Osteoblast (primary cell): Measurements from ENCODE around the gene NT5E. TPM values are rescaled to one million over a fixed set of nuclear protein-coding genes. Genes with fewer than 3 reads are reported as not detected.

Experiments
- DNase-seq: peaks from one replicate; pipeline ENCODE4 v3.0.0; 2011; ENCODE audit warnings: low spot score, mixed read lengths; ENCODE audit not compliant: insufficient read length; ENCODE audit errors: missing footprints
- H2AFZ ChIP-seq: 2 replicates; pipeline ENCODE4 v1.6.0; 2011; ENCODE audit warnings: mild to moderate bottlenecking, low read length
- H3K27ac ChIP-seq: 2 replicates; pipeline ENCODE4 v1.5.1; 2011; ENCODE audit warnings: mild to moderate bottlenecking, low read depth, low read length, moderate library complexity
- H3K27me3 ChIP-seq: 2 replicates; pipeline ENCODE4 v1.6.0; 2012; ENCODE audit warnings: mild to moderate bottlenecking, control low read depth, inconsistent platforms, low read length, moderate library complexity; ENCODE audit not compliant: insufficient read depth
- H3K36me3 ChIP-seq: 2 replicates; pipeline ENCODE4 v1.5.1; 2011; ENCODE audit warnings: mild to moderate bottlenecking, low read length, control low read depth, moderate library complexity; ENCODE audit not compliant: insufficient read depth
- H3K4me1 ChIP-seq: 2 replicates; pipeline ENCODE4 v1.5.1; 2011; ENCODE audit warnings: mild to moderate bottlenecking, low read length, control low read depth, moderate library complexity; ENCODE audit not compliant: insufficient read depth
- H3K4me2 ChIP-seq: 2 replicates; pipeline ENCODE4 v1.6.0; 2011; ENCODE audit warnings: mild to moderate bottlenecking, low read length; ENCODE audit not compliant: insufficient read depth
- H3K4me3 ChIP-seq: fragments of 200-600 bp; sonication (generic); 3 replicates; pipeline ENCODE4 v1.5.1; 2012; ENCODE audit warnings: mild to moderate bottlenecking, low read length, inconsistent platforms; ENCODE audit not compliant: insufficient read depth
- H3K79me2 ChIP-seq: 2 replicates; pipeline ENCODE4 v1.6.0; 2012; ENCODE audit warnings: mild to moderate bottlenecking, low read length, control low read depth, inconsistent platforms; ENCODE audit not compliant: insufficient read depth
- H3K9me3 ChIP-seq: 2 replicates; pipeline ENCODE4 v1.5.1; 2011; ENCODE audit warnings: low read depth, low read length, control low read depth
- H4K20me1 ChIP-seq: 2 replicates; pipeline ENCODE4 v1.6.0; 2012; ENCODE audit warnings: mild to moderate bottlenecking, low read length, control low read depth; ENCODE audit not compliant: insufficient read depth
- total RNA-seq: library from RNA; depleted of rRNA; stranded (reverse); fragments of >200 nt; gene quantifications from 2 replicates; pipeline ENCODE4 v1.2.3, GENCODE V29; 2012
- TF ChIP-seq, protein P1 (sequence below): IDR thresholded peaks from 2 replicates; pipeline ENCODE4 v1.5.1; 2011; ENCODE audit warnings: mild to moderate bottlenecking, low read depth, low read length, moderate library complexity; ENCODE audit errors: extremely low read depth

The NT5E gene
- total RNA-seq, 1 donor, result 219 TPM

DNA sequence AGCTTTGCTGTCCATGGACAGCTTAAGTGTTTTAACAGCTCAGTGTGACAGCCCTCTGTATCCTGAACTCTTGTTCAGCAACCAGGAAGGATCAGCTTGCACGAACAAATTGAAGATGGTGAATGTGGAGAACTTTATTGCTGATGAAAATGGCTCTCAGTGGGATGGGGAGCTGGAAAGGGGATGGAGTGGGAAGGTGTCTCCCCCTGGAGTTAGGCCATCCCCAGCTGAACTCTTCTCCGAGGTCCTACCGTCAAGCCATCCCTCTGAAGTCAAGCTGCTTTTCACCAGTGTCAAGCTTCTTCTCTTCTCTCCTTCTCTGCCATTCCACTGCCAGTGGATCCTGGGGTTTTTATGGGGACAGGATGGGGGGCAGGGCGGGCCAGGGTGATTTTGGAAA lies 26.6 kb downstream of the NT5E start:
- H3K27ac ChIP-seq, result no peak overlapping the region
- peaks cover 23% of the 10 kb centered on the region for H3K4me1 ChIP-seq
- no peaks in the 10 kb centered on the region for H4K20me1 ChIP-seq
- TF ChIP-seq, protein P1, sequence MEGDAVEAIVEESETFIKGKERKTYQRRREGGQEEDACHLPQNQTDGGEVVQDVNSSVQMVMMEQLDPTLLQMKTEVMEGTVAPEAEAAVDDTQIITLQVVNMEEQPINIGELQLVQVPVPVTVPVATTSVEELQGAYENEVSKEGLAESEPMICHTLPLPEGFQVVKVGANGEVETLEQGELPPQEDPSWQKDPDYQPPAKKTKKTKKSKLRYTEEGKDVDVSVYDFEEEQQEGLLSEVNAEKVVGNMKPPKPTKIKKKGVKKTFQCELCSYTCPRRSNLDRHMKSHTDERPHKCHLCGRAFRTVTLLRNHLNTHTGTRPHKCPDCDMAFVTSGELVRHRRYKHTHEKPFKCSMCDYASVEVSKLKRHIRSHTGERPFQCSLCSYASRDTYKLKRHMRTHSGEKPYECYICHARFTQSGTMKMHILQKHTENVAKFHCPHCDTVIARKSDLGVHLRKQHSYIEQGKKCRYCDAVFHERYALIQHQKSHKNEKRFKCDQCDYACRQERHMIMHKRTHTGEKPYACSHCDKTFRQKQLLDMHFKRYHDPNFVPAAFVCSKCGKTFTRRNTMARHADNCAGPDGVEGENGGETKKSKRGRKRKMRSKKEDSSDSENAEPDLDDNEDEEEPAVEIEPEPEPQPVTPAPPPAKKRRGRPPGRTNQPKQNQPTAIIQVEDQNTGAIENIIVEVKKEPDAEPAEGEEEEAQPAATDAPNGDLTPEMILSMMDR, result no peak
- H3K27me3 ChIP-seq, result no peaks in the 10 kb centered on the region
- no peak overlapping the region for H2AFZ ChIP-seq
- H3K79me2 ChIP-seq, result peaks cover 71% of the 10 kb centered on the region
- H3K4me2 ChIP-seq, result no peak overlapping the region
- H3K36me3 ChIP-seq, result peaks cover 76% of the 10 kb centered on the region
- H3K4me3 ChIP-seq, result no peak overlapping the region
- H3K9me3 ChIP-seq, result no peaks in the 10 kb centered on the region
- no peak for DNase-seq

DNA sequence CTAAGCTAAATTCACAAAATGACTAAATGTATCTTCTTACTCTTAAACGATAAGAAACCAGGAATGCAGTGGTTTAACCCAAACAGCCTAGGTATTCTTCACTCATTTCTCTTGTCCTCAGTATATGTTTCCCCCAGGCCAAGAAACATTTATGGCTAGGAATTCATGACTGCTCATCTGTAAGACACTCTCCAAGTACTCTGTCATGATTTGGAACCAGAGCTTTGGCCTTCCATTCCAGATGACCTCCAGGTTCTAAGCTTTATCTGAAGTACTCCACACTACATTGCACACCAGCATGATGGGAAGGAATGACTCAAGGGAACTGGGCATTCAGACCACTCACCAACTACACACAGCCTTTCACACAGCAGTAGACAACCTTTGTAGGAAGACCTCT lies 29.3 kb downstream of the NT5E start:
- Histone ChIP-seq H3K4me3 (no peak overlapping the region), H2AFZ (no peak overlapping the region), H3K4me2 (no peak overlapping the region), H4K20me1 (no peaks in the 10 kb centered on the region), H3K9me3 (no peaks in the 10 kb centered on the region), H3K27ac (peak overlapping the region; percentile 24), H3K79me2 (peaks cover 61% of the 10 kb centered on the region), H3K36me3 (peaks cover 69% of the 10 kb centered on the region), H3K27me3 (no peaks in the 10 kb centered on the region), H3K4me1 (peaks cover 19% of the 10 kb centered on the region)
- no peak for DNase-seq
- TF ChIP-seq, protein P1, result no peak

DNA sequence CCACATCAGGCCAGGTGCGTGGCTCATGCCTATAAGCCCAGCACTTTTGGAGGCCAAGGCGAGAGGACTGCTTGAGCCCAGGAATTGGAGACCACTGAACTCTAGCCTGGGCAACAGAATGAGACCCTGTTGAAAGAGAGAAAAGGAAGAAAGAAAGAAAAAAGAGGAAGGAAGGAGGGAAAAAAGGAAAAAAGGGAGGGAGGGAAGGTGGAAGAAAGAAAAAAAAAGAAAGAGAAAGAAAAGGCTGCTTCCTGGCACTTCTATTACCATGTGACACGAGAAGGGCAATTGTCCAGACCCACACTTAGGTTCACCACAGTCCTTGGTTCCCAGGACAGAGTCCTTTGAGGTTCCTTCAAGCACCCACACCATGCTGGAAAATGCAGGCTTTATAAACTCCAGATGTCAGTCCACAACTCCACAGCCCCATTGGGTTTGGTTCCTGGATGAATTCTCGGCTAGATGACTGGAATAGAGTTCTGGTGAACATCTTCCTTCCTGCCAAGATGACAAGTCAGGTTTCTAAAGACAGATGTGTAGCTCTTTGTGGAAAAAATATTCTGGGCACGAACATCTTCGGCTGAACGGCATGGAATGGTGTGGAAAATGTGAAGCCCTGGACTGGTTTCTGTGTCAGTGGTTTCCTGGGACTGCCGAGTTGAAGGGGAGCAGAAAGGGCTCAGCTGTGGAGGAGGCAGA lies 32.5 kb downstream of the NT5E start:
- peak overlapping the region; percentile 54 for H3K4me2 ChIP-seq

More for the DNA sequence above, 32.5 kb downstream of the NT5E start:
- peaks cover 19% of the 10 kb centered on the region for H3K4me1 ChIP-seq
- peak; percentile 78 for DNase-seq
- peaks cover 68% of the 10 kb centered on the region for H3K36me3 ChIP-seq
- no peaks in the 10 kb centered on the region for H3K9me3 ChIP-seq
- no peak overlapping the region for H3K4me3 ChIP-seq
- peak overlapping the region; percentile 73 for H3K27ac ChIP-seq
- no peak overlapping the region for H2AFZ ChIP-seq
- TF ChIP-seq, protein P1, result no peak
- peaks cover 47% of the 10 kb centered on the region for H3K79me2 ChIP-seq
- H3K27me3 ChIP-seq, result no peaks in the 10 kb centered on the region
- no peaks in the 10 kb centered on the region for H4K20me1 ChIP-seq
